ENCODE measurements around the gene CCT7. TPM values are rescaled to one million over a fixed set of nuclear protein-coding genes. Genes with fewer than 3 reads are reported as not detected.

Gene CCT7
- total RNA-seq, 1 donor from 2014 or later, result 218 TPM

- TF ChIP-seq, protein P1, sequence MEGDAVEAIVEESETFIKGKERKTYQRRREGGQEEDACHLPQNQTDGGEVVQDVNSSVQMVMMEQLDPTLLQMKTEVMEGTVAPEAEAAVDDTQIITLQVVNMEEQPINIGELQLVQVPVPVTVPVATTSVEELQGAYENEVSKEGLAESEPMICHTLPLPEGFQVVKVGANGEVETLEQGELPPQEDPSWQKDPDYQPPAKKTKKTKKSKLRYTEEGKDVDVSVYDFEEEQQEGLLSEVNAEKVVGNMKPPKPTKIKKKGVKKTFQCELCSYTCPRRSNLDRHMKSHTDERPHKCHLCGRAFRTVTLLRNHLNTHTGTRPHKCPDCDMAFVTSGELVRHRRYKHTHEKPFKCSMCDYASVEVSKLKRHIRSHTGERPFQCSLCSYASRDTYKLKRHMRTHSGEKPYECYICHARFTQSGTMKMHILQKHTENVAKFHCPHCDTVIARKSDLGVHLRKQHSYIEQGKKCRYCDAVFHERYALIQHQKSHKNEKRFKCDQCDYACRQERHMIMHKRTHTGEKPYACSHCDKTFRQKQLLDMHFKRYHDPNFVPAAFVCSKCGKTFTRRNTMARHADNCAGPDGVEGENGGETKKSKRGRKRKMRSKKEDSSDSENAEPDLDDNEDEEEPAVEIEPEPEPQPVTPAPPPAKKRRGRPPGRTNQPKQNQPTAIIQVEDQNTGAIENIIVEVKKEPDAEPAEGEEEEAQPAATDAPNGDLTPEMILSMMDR (IDR thresholded peaks at IDR 0.05; ENCODE audit: unreplicated experiment), result no peak
- peaks cover 7% of the 10 kb centered on the region for H3K36me3 Mint-ChIP-seq
- H3K27ac Mint-ChIP-seq, result no peak overlapping the region
- H3K4me3 Mint-ChIP-seq, result no peak overlapping the region
- peaks cover 2% of the 10 kb centered on the region for H3K27me3 Mint-ChIP-seq (ENCODE audit: low read depth)
- DNase-seq (ENCODE audit: low spot score in 2 of 2, unreplicated experiment in 2 of 2), result no peak
- H3K4me1 Mint-ChIP-seq, result no peaks in the 10 kb centered on the region
- no peaks in the 10 kb centered on the region for H3K9me3 Mint-ChIP-seq
Measured at GRCh38 chr2:73257021-73257420, 22.9 kb downstream of the CCT7 start.

GRCh38 chr2:73257425-73258125 is 23.5 kb downstream of the CCT7 start:
- Mint-ChIP-seq H3K27ac (no peak overlapping the region), H3K27me3 (ENCODE audit: low read depth) (peaks cover 2% of the 10 kb centered on the region), H3K4me3 (no peak overlapping the region), H3K9me3 (no peaks in the 10 kb centered on the region), H3K4me1 (no peaks in the 10 kb centered on the region), H3K36me3 (peaks cover 7% of the 10 kb centered on the region)
- TF ChIP-seq, protein P1 (IDR thresholded peaks at IDR 0.05; ENCODE audit: unreplicated experiment), result no peak
- no peak for DNase-seq (ENCODE audit: low spot score in 2 of 2, unreplicated experiment in 2 of 2)

- H3K27me3 Mint-ChIP-seq (ENCODE audit: low read depth), result peaks cover 2% of the 10 kb centered on the region
- no peak for DNase-seq (ENCODE audit: low spot score in 2 of 2, unreplicated experiment in 2 of 2)
- H3K4me1 Mint-ChIP-seq, result no peaks in the 10 kb centered on the region
- TF ChIP-seq, protein P1 (IDR thresholded peaks at IDR 0.05; ENCODE audit: unreplicated experiment), result no peak
- H3K4me3 Mint-ChIP-seq, result no peak overlapping the region
- peaks cover 2% of the 10 kb centered on the region for H3K36me3 Mint-ChIP-seq
- H3K27ac Mint-ChIP-seq, result no peak overlapping the region
- no peaks in the 10 kb centered on the region for H3K9me3 Mint-ChIP-seq
Measured at GRCh38 chr2:73258186-73258912, 24.2 kb downstream of the CCT7 start.

- no peak overlapping the region for H3K27ac Mint-ChIP-seq
- H3K36me3 Mint-ChIP-seq, result no peaks in the 10 kb centered on the region
- no peak overlapping the region for H3K4me3 Mint-ChIP-seq
- no peak for DNase-seq (ENCODE audit: low spot score in 2 of 2, unreplicated experiment in 2 of 2)
- H3K4me1 Mint-ChIP-seq, result no peaks in the 10 kb centered on the region
- H3K27me3 Mint-ChIP-seq (ENCODE audit: low read depth), result peaks cover 3% of the 10 kb centered on the region
- TF ChIP-seq, protein P1 (IDR thresholded peaks at IDR 0.05; ENCODE audit: unreplicated experiment), result no peak
- H3K9me3 Mint-ChIP-seq, result no peaks in the 10 kb centered on the region
Measured at GRCh38 chr2:73258913-73259215, 24.8 kb downstream of the CCT7 start.

DNA sequence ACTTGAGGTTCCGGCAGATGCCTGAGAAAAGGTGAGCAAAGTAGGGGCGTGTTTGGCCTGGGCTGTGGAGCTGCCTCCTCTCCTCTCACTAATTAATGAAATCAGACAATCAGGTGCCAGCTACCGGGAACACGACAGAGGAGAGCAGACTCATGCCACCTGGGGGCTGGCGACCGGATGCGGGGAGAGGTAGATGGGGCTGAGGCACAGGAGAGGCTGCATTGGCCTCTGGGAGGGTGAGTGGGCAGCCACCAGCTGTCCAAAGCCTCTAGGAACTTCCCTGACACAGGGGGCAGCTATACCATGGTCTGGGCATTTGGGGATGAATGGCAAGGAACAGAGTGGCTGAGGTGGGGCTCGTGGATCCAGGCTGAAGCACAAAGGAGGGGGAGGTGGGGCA is 25.2 kb downstream of the CCT7 start:
- no peaks in the 10 kb centered on the region for H3K9me3 Mint-ChIP-seq

More for the DNA sequence above, 25.2 kb downstream of the CCT7 start:
- Mint-ChIP-seq H3K4me3 (no peak overlapping the region), H3K36me3 (no peaks in the 10 kb centered on the region), H3K4me1 (no peaks in the 10 kb centered on the region), H3K27ac (no peak overlapping the region), H3K27me3 (ENCODE audit: low read depth) (peaks cover 3% of the 10 kb centered on the region)
- DNase-seq (ENCODE audit: low spot score in 2 of 2, unreplicated experiment in 2 of 2), result no peak
- TF ChIP-seq, protein P1 (IDR thresholded peaks at IDR 0.05; ENCODE audit: unreplicated experiment), result no peak

Measured in mesothelial cell of epicardium (in vitro differentiated cells).